ENCODE results near the gene PLAU.
"Not testable (repeated sequence)": the region's sequence is repeated elsewhere in the genome, so short reads cannot be mapped to it uniquely, and the experiment has no call there.

The PLAU gene

GRCh38 chr10:73922007-73922863 lies 11.3 kb downstream of the PLAU start:
- no peak for DNase-seq (ENCODE audit: low read depth in 2 of 2)

DNA sequence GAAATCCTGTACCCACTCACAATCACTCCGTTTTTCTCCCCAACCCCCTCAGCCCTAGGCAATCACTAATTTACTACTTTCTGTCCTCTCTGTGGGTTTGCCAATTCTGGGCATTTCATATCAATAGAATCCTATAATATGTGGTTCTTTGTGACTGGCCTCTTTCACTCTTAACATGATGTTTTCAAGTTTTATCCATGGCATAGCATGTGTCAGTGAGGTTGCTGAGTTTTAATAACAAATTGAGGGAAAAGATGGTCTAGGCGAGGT lies 11.9 kb downstream of the PLAU start:
- no peak for DNase-seq (ENCODE audit: low read depth in 2 of 2)

DNA sequence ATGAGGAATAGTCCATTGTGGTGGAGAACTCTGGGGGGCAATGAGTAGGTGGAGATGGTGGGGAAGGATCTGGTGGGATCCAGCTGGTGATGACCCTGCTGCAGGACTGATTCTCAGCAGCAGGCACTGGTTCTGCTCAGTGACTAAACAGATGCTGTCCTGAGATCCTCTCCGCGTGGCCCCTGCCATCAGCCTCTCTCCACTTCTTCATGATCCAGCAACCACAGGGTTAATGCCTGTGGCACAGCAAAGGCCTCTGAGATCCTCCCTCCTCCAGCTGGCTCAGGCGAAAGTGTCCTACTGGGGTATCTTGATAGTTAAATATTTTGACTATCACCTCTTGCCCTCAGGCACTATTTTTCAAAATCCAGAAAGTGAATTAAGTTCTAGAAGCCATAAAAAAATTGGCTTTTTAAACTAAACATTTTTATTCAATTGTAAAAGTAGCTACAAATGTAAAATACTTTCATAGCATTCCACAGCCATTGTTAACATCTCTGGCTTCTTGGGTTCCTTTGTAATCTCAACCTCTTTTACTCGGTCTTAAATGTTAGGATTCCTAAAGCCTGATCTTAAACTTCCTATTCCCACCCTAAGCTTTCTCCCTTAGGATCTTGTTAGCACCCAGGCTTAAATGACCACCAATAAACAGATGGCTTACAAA lies 13.1 kb downstream of the PLAU start:
- DNase-seq (ENCODE audit: low read depth in 2 of 2) = no peak

DNA sequence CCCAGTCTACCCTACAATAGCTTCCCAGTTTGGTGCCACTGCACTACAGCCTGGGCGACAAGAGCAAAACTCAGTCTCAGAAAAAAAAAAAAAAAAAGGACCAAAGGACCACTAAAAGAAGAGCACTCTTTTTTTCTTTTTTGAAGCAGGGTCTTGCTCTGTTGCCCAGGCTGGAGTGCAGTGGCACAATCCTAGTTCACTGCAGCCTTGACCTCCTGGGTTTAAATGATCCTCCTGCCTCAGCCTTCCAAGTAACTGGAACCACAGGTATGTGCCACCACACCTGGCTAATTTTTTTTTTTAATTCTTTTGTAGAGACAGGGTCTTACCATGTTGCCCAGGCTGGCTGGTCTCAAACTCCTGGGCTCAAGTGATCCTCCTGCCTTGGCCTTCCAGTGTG lies 14.0 kb downstream of the PLAU start:
- DNase-seq (ENCODE audit: low read depth in 2 of 2) = no peak

GRCh38 chr10:73925539-73925938 lies 14.6 kb downstream of the PLAU start:
- no peak for DNase-seq (ENCODE audit: low read depth in 2 of 2)

DNA sequence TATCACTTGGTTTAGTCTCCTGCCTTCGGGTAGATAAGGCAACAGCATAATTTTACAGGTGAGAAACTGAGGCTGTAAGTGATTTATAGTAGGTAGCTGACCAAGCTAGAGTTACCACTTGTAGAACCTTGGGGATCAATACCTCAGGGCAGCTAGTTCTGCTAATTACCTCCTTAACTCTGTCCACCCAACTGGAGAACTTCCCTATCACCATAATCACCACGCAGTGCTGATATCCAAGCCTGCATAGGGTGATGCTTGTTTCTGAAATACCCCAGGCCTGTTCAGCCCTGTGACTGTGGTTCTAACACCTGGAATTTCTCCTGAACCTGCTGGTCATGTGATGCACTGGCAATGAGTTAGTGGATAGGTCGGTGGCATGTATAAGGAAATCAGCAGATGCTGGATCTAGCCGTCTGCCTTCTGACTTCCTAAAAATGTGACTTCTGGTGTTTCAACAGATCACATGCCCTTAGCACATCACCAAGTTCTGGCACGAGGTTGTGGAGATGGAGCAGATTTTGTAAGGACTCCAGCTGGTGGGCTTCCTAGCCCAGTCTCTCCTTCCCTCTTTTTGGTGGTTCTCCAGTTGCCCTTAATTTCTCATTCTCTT lies 15.3 kb downstream of the PLAU start:
- DNase-seq (ENCODE audit: low read depth in 2 of 2) = no peak

DNA sequence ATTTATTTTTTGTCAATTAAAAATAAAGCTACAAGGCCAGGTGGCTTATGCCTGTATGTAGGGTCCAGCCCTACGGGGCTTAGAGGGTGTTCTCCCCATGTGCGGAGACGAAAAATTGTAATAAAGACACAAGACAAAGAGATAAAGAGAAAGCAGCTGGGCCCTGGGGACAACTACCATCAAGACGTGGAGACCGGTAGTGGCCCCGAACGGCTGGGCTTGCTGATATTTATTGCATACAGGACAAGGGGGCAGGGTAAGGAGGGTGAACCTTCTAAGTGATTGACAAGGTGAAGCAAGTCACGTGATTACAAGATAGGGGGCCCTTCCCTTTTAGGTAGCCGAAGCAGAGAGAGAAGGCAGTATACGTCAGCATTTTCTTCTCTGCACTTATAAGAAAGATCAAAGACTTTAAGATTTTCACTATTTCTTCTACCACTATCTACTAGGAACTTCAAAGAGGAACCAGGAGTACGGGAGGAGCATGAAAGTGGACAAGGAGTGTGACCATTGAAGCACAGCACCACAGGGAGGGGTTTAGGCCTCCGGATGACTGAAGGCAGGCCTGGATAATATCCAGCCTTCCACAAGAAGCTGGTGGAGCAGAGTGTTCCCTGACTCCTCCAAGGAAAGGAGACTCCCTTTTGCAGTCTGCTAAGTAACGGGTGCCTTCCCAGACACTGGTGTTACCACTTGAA lies 19.8 kb downstream of the PLAU start:
- DNase-seq (ENCODE audit: low read depth in 2 of 2) = not testable (repeated sequence)

DNA sequence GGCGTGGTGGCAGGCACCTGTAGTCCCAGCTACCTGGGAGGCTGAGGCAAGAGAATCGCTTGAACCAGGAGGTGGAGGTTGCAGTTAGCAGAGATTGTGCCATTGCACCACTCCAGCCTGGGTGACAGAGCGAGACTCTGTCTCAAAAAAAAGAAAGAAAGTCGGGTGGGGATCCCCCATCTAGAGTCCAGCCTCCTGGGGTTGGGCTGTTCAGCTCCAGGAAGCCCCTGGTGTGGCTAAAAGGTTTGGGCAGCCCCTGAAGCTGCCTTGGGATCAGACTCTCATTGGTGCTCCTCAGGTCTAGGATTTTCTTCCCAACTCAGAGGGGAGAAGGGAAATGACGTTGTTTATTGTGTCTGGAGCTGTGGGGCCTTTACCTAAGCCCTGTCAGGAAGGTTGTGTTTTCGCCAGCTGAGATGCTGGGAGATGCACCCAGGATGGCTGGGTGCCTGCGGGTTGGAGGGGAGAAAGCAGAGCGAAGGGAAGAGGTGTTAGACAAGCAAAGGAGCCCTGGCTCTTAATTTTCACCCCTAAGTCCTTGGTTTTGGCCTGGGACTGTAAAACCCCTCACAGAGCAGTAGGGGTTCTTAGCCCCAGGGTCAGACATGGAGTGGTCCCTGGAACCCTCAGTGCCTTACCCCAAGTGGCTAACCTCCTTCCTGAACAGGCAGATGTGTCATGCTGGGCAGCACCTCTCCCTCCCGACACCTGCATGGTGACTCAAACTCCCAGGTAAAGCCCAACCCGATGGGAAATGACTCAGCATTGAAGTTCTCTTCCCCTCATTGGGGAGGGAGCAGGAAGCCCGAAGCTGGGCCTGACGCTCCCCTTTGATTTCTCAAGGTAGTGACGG lies 21.1 kb downstream of the PLAU start:
- DNase-seq (ENCODE audit: low read depth in 2 of 2) = peak in 1 of 2 donors; percentile 60

DNA sequence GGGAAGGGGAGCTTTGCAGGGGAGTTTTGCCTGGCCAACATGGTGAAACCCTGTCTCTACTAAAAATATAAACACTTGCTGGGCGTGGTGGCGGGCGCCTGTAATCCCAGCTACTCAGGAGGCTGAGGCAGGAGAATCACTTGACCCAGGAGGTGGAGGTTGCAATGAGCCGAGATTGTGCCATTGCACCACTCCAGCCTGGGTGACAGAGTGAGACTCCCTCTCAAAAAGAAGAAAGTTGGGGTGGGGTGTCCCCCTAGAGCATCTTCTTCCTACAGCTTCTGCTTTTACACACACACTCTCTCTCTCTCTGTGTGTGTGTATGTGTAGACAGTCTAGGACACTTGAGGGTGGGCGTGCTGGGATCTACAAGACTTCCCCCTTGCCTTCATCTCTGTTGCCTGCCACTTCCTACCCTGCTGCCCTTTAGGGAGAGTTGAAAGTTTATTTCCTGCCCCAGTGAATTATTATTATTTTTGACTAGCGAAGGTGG lies 21.7 kb downstream of the PLAU start:
- no peak for DNase-seq (ENCODE audit: low read depth in 2 of 2)

DNA sequence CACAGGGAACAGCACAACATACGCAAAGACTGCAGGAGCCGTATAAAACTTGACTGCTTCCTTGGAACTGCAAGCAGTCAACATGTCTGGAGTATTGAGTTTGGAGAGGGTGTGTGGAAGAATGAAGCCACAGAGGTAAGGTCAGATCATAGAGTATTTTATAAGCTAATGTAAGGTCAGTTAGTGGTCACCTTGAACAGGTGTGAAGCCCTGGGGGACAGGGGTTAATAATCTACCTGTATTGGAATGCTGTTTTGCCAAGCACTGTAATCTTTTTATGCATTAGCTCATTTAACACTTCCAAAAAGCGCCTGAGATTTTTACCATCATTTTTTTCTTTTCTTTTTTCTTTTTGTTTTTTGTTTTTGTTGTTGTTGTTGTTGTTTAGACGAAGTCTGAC lies 23.1 kb downstream of the PLAU start:
- no peak for DNase-seq (ENCODE audit: low read depth in 2 of 2)

DNA sequence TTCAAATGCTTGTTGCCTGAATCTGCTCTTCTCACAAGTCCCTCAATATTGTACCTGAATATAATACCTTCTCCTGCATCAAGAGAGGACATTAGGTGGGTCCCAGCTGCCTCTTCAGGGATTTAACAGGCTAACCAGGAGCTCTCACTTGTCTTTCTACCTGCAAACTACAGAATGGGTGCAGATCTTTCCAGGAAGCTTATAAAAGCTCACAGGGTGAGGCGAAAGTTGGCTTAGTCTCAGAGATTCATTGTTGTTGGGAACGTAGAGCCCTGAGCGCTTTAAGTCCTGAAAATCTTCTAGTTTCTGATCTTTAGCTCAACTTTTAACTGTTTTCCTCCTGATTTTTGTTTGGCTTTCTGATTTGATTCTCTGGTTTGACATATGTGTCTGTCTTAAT lies 25.0 kb downstream of the PLAU start:
- no peak for DNase-seq (ENCODE audit: low read depth in 2 of 2)

DNA sequence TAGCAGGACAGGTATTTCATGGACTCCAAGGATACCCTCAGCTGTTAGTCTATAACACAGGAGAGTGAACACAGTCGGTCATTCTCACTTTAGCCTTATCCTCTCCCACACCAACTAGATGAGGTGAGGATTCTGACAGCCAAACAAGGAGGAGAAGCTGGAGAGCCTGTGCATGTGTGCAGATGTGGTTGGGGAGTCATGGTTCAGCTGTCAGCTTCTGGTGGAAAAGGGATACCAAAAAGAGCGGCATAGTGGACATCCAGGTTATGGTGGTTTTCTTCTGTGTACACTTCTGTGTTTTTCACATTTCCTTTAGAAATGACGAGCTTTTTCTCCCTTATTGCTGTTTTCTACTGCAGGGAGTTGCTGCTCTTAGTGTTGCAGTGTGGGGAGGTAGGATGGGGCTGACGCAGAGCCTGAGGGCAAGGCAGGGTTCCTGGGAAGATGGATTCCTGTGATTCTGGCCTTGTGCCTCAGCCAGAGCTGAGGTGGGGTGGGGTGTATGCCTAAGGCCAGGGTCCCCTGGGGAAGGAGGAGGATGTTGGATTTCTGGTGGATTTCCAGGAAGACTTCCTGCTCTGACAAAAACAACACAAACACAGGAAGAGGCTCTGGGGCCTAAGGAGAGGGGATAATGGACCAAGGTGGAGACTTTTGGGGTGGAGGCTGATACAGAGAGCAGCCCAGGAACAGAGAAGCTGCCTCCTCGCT lies 26.6 kb downstream of the PLAU start:
- DNase-seq (ENCODE audit: low read depth in 2 of 2) = no peak

GRCh38 chr10:73940634-73941221 lies 29.8 kb downstream of the PLAU start:
- DNase-seq (ENCODE audit: low read depth in 2 of 2) = peak; percentile 65 to 70

DNA sequence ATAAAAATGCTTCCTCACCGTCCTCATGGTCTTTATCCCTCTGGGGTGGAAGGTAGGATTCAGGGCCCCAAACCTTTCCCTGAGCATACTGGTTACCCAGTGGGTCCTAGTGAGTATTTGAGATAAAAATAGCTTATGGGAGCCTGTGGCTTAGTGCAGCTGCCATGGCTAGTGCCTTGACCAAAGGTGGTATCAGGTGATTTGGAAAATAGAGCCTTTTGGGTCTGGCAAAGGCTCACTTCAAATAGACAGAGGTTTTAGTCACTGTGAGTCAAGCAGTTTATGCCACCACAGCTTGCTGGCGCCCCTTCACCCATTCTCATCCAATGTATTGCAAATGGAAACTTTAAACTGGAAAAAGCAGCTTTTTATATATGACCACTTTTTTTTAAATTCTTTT lies 30.4 kb downstream of the PLAU start:
- no peak for DNase-seq (ENCODE audit: low read depth in 2 of 2)

DNA sequence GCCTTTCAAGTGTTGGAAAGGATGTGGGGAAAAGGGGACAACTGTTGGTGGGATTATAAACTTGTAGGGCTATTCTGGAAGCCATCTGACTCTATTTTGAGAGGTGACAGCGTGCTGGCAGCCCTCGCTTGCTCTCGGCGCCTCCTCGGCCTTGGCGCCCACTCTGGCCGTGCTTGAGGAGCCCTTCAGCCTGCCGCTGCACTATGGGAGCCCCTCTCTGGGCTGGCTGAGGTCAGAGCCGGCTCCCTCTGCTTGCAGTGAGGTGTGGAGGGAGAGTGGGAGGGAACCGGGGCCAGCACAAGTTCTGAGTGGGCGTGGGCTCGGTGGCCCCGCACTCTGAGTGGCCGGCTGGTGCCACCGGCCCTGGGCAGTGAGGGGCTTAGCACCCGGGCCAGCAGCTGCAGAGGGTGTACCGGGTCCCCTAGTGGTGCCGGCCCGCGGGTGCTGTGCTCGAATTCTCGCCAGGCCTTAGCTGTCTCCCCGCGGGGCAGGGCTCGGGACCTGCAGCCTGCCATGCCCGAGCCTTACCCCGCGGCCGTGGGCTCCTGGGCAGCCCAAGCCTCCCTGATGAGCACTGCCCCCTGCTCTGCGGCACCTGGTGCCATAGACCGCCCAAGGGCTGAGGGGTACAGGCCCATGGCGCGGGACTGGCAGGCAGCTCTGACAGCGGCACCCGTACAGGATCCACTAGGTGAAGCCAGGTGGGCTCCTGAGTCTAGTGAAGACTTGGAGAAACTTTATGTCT lies 33.6 kb downstream of the PLAU start:
- DNase-seq (ENCODE audit: low read depth in 2 of 2) = no peak

DNA sequence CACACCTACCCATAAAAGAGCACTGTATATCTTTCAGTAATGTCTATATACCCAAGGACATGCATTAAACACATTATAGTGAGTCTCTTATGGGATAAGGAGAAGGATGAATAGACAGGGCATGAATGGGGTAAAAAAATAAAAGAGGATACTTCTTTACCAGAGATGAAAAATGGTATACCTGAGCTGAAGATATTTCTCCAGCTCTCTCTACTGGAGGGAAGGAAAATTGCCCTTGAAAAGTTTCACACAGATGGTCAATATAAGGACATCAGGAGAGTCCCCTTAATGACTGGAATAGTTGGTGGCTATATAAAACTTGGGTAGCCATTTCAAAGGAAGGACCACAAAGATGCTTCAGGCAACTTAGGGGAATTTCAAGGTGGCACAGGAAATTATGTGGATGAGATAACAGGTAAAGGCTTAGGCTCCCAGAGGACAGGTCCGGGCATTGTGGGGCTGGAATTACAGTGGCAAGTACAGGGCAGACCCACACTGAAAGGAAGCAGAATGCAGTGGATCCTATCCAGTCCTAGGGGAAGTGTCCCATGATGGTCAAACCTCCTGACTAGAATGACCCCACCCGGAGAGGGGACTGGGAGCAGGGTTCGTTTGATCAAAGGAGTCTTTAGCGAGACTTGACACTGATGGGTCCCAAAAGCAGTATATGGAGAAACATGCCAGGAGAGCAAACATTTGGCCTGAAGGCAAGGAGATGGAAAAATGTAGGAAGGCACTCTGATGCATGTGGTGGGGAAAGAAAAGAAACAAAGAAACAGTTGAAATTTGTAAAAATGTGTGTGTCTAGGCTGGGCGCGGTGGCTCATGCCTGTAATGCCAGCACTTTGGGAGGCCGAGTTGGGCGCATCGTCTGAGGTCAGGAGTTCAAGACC lies 35.6 kb downstream of the PLAU start:
- no peak for DNase-seq (ENCODE audit: low read depth in 2 of 2)

DNA sequence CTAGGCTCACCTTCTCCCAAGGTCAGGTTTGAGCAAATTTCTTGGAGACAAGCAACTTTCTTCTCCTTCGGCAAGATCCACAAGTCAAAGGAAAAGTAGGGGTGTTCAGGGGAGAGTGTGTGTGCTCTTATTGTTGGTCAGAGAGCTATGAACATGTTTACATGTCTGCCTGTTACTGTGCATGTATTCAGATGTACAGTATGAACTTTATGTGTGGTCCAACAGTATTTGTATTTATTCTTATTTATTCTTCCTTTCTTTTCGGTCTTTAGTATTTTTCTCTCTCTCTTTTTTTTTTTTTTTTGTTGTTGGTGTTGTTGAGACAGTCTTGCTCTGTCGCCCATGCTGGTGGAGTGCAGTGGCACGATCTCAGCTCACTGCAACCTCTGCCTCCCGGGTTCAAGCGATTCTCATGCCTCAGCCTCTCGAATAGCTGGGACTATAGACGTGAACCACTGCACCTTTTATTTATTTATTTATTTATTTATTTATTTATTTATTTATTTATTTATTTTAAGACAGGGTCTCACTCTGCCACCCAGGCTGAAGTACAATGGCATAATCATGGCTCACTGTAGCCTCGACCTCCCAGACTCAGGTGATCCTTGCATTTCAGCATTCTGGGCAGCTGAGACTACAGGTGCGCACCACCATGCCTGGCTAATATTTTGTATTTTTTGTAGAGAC lies 38.2 kb downstream of the PLAU start:
- no peak for DNase-seq (ENCODE audit: low read depth in 2 of 2)

Data from stimulated activated CD8-positive, alpha-beta memory T cell treated with anti-CD3 and anti-CD28 coated beads, Interleukin-15, amount 100 ng/mL, for 48 hours (primary cell).